Ectodermal cell (in vitro differentiated cells): ENCODE data around the gene SDR9C7.
"Not testable (repeated sequence)": the region's sequence is repeated elsewhere in the genome, so short reads cannot be mapped to it uniquely, and the experiment has no call there.

Source experiments
- H3K27ac ChIP-seq: 2 replicates; pipeline ENCODE4 v1.7.0; 2013; ENCODE audit warnings: mild to moderate bottlenecking, low read depth, low read length; ENCODE audit not compliant: insufficient read depth, poor library complexity, severe bottlenecking
- H3K27me3 ChIP-seq: 2 replicates; pipeline ENCODE4 v1.7.0; 2013; ENCODE audit warnings: mild to moderate bottlenecking, low read length; ENCODE audit not compliant: insufficient read depth, control insufficient read depth, poor library complexity, severe bottlenecking
- H3K36me3 ChIP-seq: one replicate; pipeline ENCODE4 v1.7.0; 2013; ENCODE audit warnings: low read length; ENCODE audit not compliant: control insufficient read depth, insufficient read depth
- H3K4me1 ChIP-seq: one replicate; pipeline ENCODE4 v1.7.0; 2013; ENCODE audit warnings: low read length; ENCODE audit not compliant: control insufficient read depth, insufficient read depth
- H3K4me3 ChIP-seq: 2 replicates; pipeline ENCODE4 v1.7.0; 2013; ENCODE audit warnings: low read depth, low read length, control low read depth; ENCODE audit not compliant: insufficient read depth
- H3K9me3 ChIP-seq: 2 replicates; pipeline ENCODE4 v1.7.0; 2013; ENCODE audit warnings: mild to moderate bottlenecking, low read length, moderate library complexity; ENCODE audit not compliant: control insufficient read depth
- WGBS, 2 experiments: methylation state at CpG; one replicate each; pipeline ENCODE4 v1.1.7; 2013; ENCODE audit warnings: missing lambda C conversion rate in 2 of 2; 5-methylcytosine and 5-hydroxymethylcytosine counted together

Gene SDR9C7

GRCh38 chr12:56965997-56966642 is 31.9 kb upstream of the SDR9C7 start:
- 86 to 87% methylated on average over 15 of the region's 15 CpGs for WGBS, 2 experiments
- not testable (repeated sequence) for H3K36me3 ChIP-seq, H3K9me3 ChIP-seq, H3K27me3 ChIP-seq, H3K27ac ChIP-seq, H3K4me1 ChIP-seq, H3K4me3 ChIP-seq

GRCh38 chr12:56965124-56965523 is 30.9 kb upstream of the SDR9C7 start:
- not testable (repeated sequence) for H3K9me3 ChIP-seq, H3K4me3 ChIP-seq, H3K27me3 ChIP-seq, H3K36me3 ChIP-seq, H3K4me1 ChIP-seq, H3K27ac ChIP-seq
- 80 to 100% methylated on average over 1 of the region's 4 CpGs for WGBS, 2 experiments

GRCh38 chr12:56963557-56963956 is 29.3 kb upstream of the SDR9C7 start:
- not testable (repeated sequence) for H3K36me3 ChIP-seq, H3K4me1 ChIP-seq, H3K9me3 ChIP-seq, H3K27me3 ChIP-seq, H3K4me3 ChIP-seq, H3K27ac ChIP-seq
- WGBS, 2 experiments = 98% methylated on average over 10 to 12 of the region's 27 CpGs

GRCh38 chr12:56962247-56962646 is 28.0 kb upstream of the SDR9C7 start:
- not testable (repeated sequence) for H3K27ac ChIP-seq, H3K36me3 ChIP-seq, H3K4me1 ChIP-seq, H3K4me3 ChIP-seq, H3K27me3 ChIP-seq, H3K9me3 ChIP-seq
- 72 to 80% methylated on average over 4 of the region's 4 CpGs for WGBS, 2 experiments

GRCh38 chr12:56958422-56958821 is 24.2 kb upstream of the SDR9C7 start:
- H3K4me3 ChIP-seq = no peak overlapping the region
- H3K36me3 ChIP-seq = no peaks in the 10 kb centered on the region
- no peaks in the 10 kb centered on the region for H3K27me3 ChIP-seq
- no peaks in the 10 kb centered on the region for H3K4me1 ChIP-seq
- peaks cover 2% of the 10 kb centered on the region for H3K9me3 ChIP-seq
- H3K27ac ChIP-seq = no peak overlapping the region
- 85 to 86% methylated on average over 2 of the region's 2 CpGs for WGBS, 2 experiments

- H3K9me3 ChIP-seq = peaks cover 2% of the 10 kb centered on the region
- no peak within 1 kb of the TSS for H3K4me3 ChIP-seq
- no peaks in the 10 kb centered on the region for H3K27me3 ChIP-seq
- WGBS, 2 experiments = 92 to 93% methylated on average over 10 of the region's 10 CpGs
- no peaks in the 10 kb centered on the region for H3K4me1 ChIP-seq
- no peaks in the 10 kb centered on the region for H3K36me3 ChIP-seq
- no peak within 1 kb of the TSS for H3K27ac ChIP-seq
Measured at GRCh38 chr12:56957229-56958052, 23.2 kb upstream of the SDR9C7 start, which contains the start of gene RDH16. Gene RDH16, minus strand, starts transcription at chr12:56957608. Its CDS starts 146 bp downstream, at chr12:56957462.

- Histone ChIP-seq H3K4me1 (no peaks in the 10 kb centered on the region), H3K27ac (no peak overlapping the region), H3K9me3 (peaks cover 2% of the 10 kb centered on the region), H3K36me3 (no peaks in the 10 kb centered on the region), H3K4me3 (no peak overlapping the region), H3K27me3 (no peaks in the 10 kb centered on the region)
- WGBS, 2 experiments = 82 to 93% methylated on average over 1 to 2 of the region's 2 CpGs
Measured at GRCh38 chr12:56955631-56956256, 21.5 kb upstream of the SDR9C7 start.

GRCh38 chr12:56954958-56955355 is 20.7 kb upstream of the SDR9C7 start:
- Histone ChIP-seq H3K4me1 (no peaks in the 10 kb centered on the region), H3K27ac (no peak overlapping the region), H3K4me3 (no peak overlapping the region), H3K36me3 (no peaks in the 10 kb centered on the region), H3K27me3 (no peaks in the 10 kb centered on the region), H3K9me3 (peaks cover 2% of the 10 kb centered on the region)
- WGBS, 2 experiments = 88 to 92% methylated on average over 6 of the region's 6 CpGs

GRCh38 chr12:56954057-56954957 is 20.1 kb upstream of the SDR9C7 start:
- 93% methylated on average over 6 of the region's 6 CpGs for WGBS, 2 experiments
- H3K9me3 ChIP-seq = peaks cover 2% of the 10 kb centered on the region
- H3K27me3 ChIP-seq = no peaks in the 10 kb centered on the region
- no peaks in the 10 kb centered on the region for H3K4me1 ChIP-seq
- H3K4me3 ChIP-seq = no peak overlapping the region
- H3K27ac ChIP-seq = no peak overlapping the region
- no peaks in the 10 kb centered on the region for H3K36me3 ChIP-seq
